Measurements from ENCODE around the gene ERMAP. TPM values are rescaled to one million over a fixed set of nuclear protein-coding genes. Genes with fewer than 3 reads are reported as not detected.

ERMAP gene
- total RNA-seq, 1 experiment from 2014 or later, result 17.2 TPM

- CTCF ChIA-PET, result no interaction called here
These were observed 17.9 kb downstream of the ERMAP start for GRCh38 chr1:42834803-42835202.

GRCh38 chr1:42835422-42835821, 18.5 kb downstream of the ERMAP start:
- POLR2A ChIA-PET, result interaction anchor here (1.0 to 4.1 kb wide), 3 partner anchors 10 to 18 kb away, joined by 3 to 29 read pairs (median 7); partner anchors contain the start of genes ERMAP, SVBP and ZNF691
- CTCF ChIA-PET, result interaction anchor here (1.0 kb wide), 1 partner anchor 12 kb away, joined by 3 read pairs; no protein-coding TSS in a partner anchor
- H3K27me3 Mint-ChIP-seq (ENCODE audit: insufficient read depth, unreplicated experiment), result no peaks in the 10 kb centered on the region

More at GRCh38 chr1:42834803-42835202, 17.9 kb downstream of the ERMAP start:
- Mint-ChIP-seq H3K9me3 (ENCODE audit: unreplicated experiment) (no peaks in the 10 kb centered on the region), H3K4me3 (ENCODE audit: unreplicated experiment) (no peak overlapping the region), H3K36me3 (ENCODE audit: insufficient read depth, unreplicated experiment) (peaks cover 12% of the 10 kb centered on the region), H3K27ac (ENCODE audit: low read depth, unreplicated experiment) (no peak overlapping the region), H3K27me3 (ENCODE audit: insufficient read depth, unreplicated experiment) (no peaks in the 10 kb centered on the region), H3K4me1 (ENCODE audit: insufficient read depth, unreplicated experiment) (no peaks in the 10 kb centered on the region)
- BruUV-seq (replicated peaks), result no TSS peak
- POLR2A ChIA-PET, result interaction anchor here (2.1 to 4.1 kb wide), 2 partner anchors 11 to 18 kb away, joined by 7 to 29 read pairs; partner anchors contain the start of genes ERMAP, SVBP and ZNF691
- intact Hi-C loops (cut with micrococcal nuclease), result no loop called here
- no peak for DNase-seq (ENCODE audit: unreplicated experiment)
- no peak for TF ChIP-seq CTCF (IDR thresholded peaks at IDR 0.05; ENCODE audit: unreplicated experiment)

GRCh38 chr1:42837709-42838108, 20.8 kb downstream of the ERMAP start:
- no TSS peak for BruUV-seq (replicated peaks)
- TF ChIP-seq CTCF (IDR thresholded peaks at IDR 0.05; ENCODE audit: unreplicated experiment), result no peak
- Mint-ChIP-seq H3K27ac (ENCODE audit: low read depth, unreplicated experiment) (no peak overlapping the region), H3K4me3 (ENCODE audit: unreplicated experiment) (no peak overlapping the region), H3K9me3 (ENCODE audit: unreplicated experiment) (no peaks in the 10 kb centered on the region), H3K36me3 (ENCODE audit: insufficient read depth, unreplicated experiment) (no peaks in the 10 kb centered on the region), H3K4me1 (ENCODE audit: insufficient read depth, unreplicated experiment) (no peaks in the 10 kb centered on the region), H3K27me3 (ENCODE audit: insufficient read depth, unreplicated experiment) (no peaks in the 10 kb centered on the region)
- ChIA-PET CTCF (interaction anchor here (0.7 kb wide), 1 partner anchor 49 kb away, joined by 3 read pairs; no protein-coding TSS in a partner anchor), POLR2A (interaction anchor here (0.6 to 1.4 kb wide), 3 partner anchors 9 to 577 kb away, joined by 3 to 6 read pairs (median 4); partner anchors contain the start of gene ZNF691)
- intact Hi-C loops (cut with micrococcal nuclease), result no loop called here
- no peak for DNase-seq (ENCODE audit: unreplicated experiment)

More at GRCh38 chr1:42835422-42835821, 18.5 kb downstream of the ERMAP start:
- no TSS peak for BruUV-seq (replicated peaks)
- DNase-seq (ENCODE audit: unreplicated experiment), result no peak
- no peak for TF ChIP-seq CTCF (IDR thresholded peaks at IDR 0.05; ENCODE audit: unreplicated experiment)
- intact Hi-C loops (cut with micrococcal nuclease), result no loop called here
- Mint-ChIP-seq H3K9me3 (ENCODE audit: unreplicated experiment) (no peaks in the 10 kb centered on the region), H3K36me3 (ENCODE audit: insufficient read depth, unreplicated experiment) (peaks cover 8% of the 10 kb centered on the region), H3K4me3 (ENCODE audit: unreplicated experiment) (no peak overlapping the region), H3K4me1 (ENCODE audit: insufficient read depth, unreplicated experiment) (no peaks in the 10 kb centered on the region), H3K27ac (ENCODE audit: low read depth, unreplicated experiment) (no peak overlapping the region)

- CTCF ChIA-PET, result interaction anchor here (0.7 kb wide), 1 partner anchor 48 kb away, joined by 3 read pairs; no protein-coding TSS in a partner anchor
- no peak for DNase-seq (ENCODE audit: unreplicated experiment)
- POLR2A ChIA-PET, result interaction anchor here (0.6 to 1.4 kb wide), 4 partner anchors 8 to 576 kb away, joined by 3 to 6 read pairs (median 4); partner anchors contain the start of gene ZNF691
- no TSS peak for BruUV-seq (replicated peaks)
- Mint-ChIP-seq H3K4me1 (ENCODE audit: insufficient read depth, unreplicated experiment) (no peaks in the 10 kb centered on the region), H3K27me3 (ENCODE audit: insufficient read depth, unreplicated experiment) (no peaks in the 10 kb centered on the region), H3K27ac (ENCODE audit: low read depth, unreplicated experiment) (no peak overlapping the region), H3K36me3 (ENCODE audit: insufficient read depth, unreplicated experiment) (no peaks in the 10 kb centered on the region), H3K9me3 (ENCODE audit: unreplicated experiment) (no peaks in the 10 kb centered on the region), H3K4me3 (ENCODE audit: unreplicated experiment) (no peak overlapping the region)
- no peak for TF ChIP-seq CTCF (IDR thresholded peaks at IDR 0.05; ENCODE audit: unreplicated experiment)
- intact Hi-C loops (cut with micrococcal nuclease), result no loop called here
These were observed 21.7 kb downstream of the ERMAP start for GRCh38 chr1:42838482-42839190.
